ENCODE results near the gene TSC22D2. TPM values are rescaled to one million over a fixed set of nuclear protein-coding genes. Genes with fewer than 3 reads are reported as not detected.

Gene TSC22D2
- total and polyA plus RNA-seq, 8 donors = 7.1 to 32.2 (median 17.9) TPM

- WGBS, 5 donors = 65 to 79% (median 73%) methylated on average over 4 of the region's 4 CpGs
- intact Hi-C loops (cut with DNase I; ENCODE audit: low total_unique reads) = no loop called here
- no peaks in the 10 kb centered on the region for H3K27me3 ChIP-seq
- H3K36me3 ChIP-seq = no peaks in the 10 kb centered on the region
- H3K4me3 ChIP-seq = no peak overlapping the region
- TF ChIP-seq EP300 (IDR thresholded peaks at IDR 0.05) = no peak
- DNase-seq = no peak
- no peaks in the 10 kb centered on the region for H3K4me1 ChIP-seq
- no peaks in the 10 kb centered on the region for H3K9me3 ChIP-seq
- no peak overlapping the region for H3K27ac ChIP-seq
These were observed 103.2 kb downstream of the TSC22D2 start for GRCh38 chr3:150511122-150511821.

GRCh38 chr3:150515210-150515609 lies 107.1 kb downstream of the TSC22D2 start:
- 81 to 95% (median 91%) methylated on average over 3 to 4 of the region's 4 CpGs for WGBS, 5 donors
- no peaks in the 10 kb centered on the region for H3K4me1 ChIP-seq
- intact Hi-C loops (cut with DNase I; ENCODE audit: low total_unique reads) = no loop called here

More at GRCh38 chr3:150515210-150515609, 107.1 kb downstream of the TSC22D2 start:
- DNase-seq = no peak
- Histone ChIP-seq H3K9me3 (no peaks in the 10 kb centered on the region), H3K27me3 (no peaks in the 10 kb centered on the region), H3K4me3 (no peak overlapping the region), H3K36me3 (no peaks in the 10 kb centered on the region), H3K27ac (no peak overlapping the region)
- TF ChIP-seq EP300 (IDR thresholded peaks at IDR 0.05) (no peak), POLR2AphosphoS5 (IDR thresholded peaks at IDR 0.05) (no peak), POLR2A (IDR thresholded peaks at IDR 0.05) (no peak), CTCF (IDR thresholded peaks at IDR 0.05) (no peak)

Other genes with a start within 250 kb of the TSC22D2 start
- gene SERP1, start 138.2 kb downstream of the TSC22D2 start, total RNA-seq = 100 to 1,000 TPM in 4 of 5 donors, 10 to 100 TPM in 1; 96.9 to 446 (median 163) TPM
- gene SERP1, start 138.2 kb downstream of the TSC22D2 start, polyA plus RNA-seq = 100 to 1,000 TPM in 1 of 3 donors, 10 to 100 TPM in 2; 93.5 to 225 (median 99.6) TPM
- gene EIF2A, start 138.5 kb downstream of the TSC22D2 start, total RNA-seq = 100 to 1,000 TPM in 3 of 5 donors, 10 to 100 TPM in 2; 21.4 to 690 (median 203) TPM
- gene EIF2A, start 138.5 kb downstream of the TSC22D2 start, polyA plus RNA-seq = 100 to 1,000 TPM in 1 of 3 donors, 10 to 100 TPM in 2; 73.8 to 169 (median 79.2) TPM
- 100 to 1,000 TPM in 2 of 5 donors, 10 to 100 TPM in 3; 49.7 to 324 (median 63.1) TPM for gene SELENOT, start 195.0 kb downstream of the TSC22D2 start, total RNA-seq
- gene SELENOT, start 195.0 kb downstream of the TSC22D2 start, polyA plus RNA-seq = 10 to 100 TPM; 41.5 to 50.0 (median 41.7) TPM

Measured in stomach (tissue), 9 donors.